B cell (primary cell): Measurements from ENCODE around the gene KRT37. TPM values are rescaled to one million over a fixed set of nuclear protein-coding genes. Genes with fewer than 3 reads are reported as not detected.

ENCODE experiments used
- ATAC-seq: fragments of 200-7000 bp; cut with Tn5 transposase; one replicate; pipeline ENCODE4 v1.10.0; 2021; ENCODE audit warnings: low read depth, mild to moderate bottlenecking, moderate number of reproducible peaks, moderate library complexity
- CTCF ChIA-PET: fragments of 350-600 bp; sonication (Branson Sonifier 250); formaldehyde crosslinking; loops from one replicate; lab custom pipeline; 2021; ENCODE audit warnings: antibody characterized with exemption, inconsistent platforms; lab: Charles Lee
- POLR2A ChIA-PET: fragments of 350-600 bp; sonication (Branson Sonifier 250); formaldehyde crosslinking; loops from one replicate; lab custom pipeline; 2021; ENCODE audit warnings: antibody characterized with exemption; lab: Charles Lee
- DNase-seq: peaks from one replicate; pipeline ENCODE4 v3.0.0; 2013
- H2AFZ ChIP-seq: 2 replicates; pipeline ENCODE4 v1.6.1; 2012; ENCODE audit warnings: mild to moderate bottlenecking, low read depth, low read length; ENCODE audit not compliant: insufficient read depth, poor library complexity, severe bottlenecking
- H3K27ac ChIP-seq, 2 donors: 1 replicate in 1 of 2; 2 replicates in 1 of 2; pipeline ENCODE4 v1.5.1; 2012 to 2013; ENCODE audit warnings: low read length in 2 of 2, mild to moderate bottlenecking in 2 of 2, moderate library complexity in 1 of 2
- H3K27me3 ChIP-seq, 4 experiments: fragments of 200-600 bp in 1 of 4; sonication (generic) in 1 of 4; replicated peaks in 1 of 4; 1 replicate in 2 of 4; 2 replicates in 2 of 4; pipeline versions ENCODE4 v1.6.1 to v1.7.0; 2013 to 2016; ENCODE audit warnings: low read length in 3 of 4, mild to moderate bottlenecking in 2 of 4, mixed read lengths in 1 of 4, moderate library complexity in 1 of 4; ENCODE audit not compliant: insufficient read depth in 4 of 4, control insufficient read depth in 3 of 4; ENCODE audit errors: control extremely low read depth in 1 of 4
- H3K36me3 ChIP-seq, 2 experiments: replicated peaks in 1 of 2; 1 replicate in 1 of 2; 2 replicates in 1 of 2; pipeline versions ENCODE4 v1.6.1 to v1.7.1; 2013; ENCODE audit warnings: low read length in 1 of 2; ENCODE audit not compliant: insufficient read depth in 2 of 2, control insufficient read depth in 1 of 2; ENCODE audit errors: control extremely low read depth in 1 of 2, extremely low read depth in 1 of 2
- H3K4me1 ChIP-seq, 2 donors: fragments of 200-600 bp in 1 of 2; sonication (generic) in 1 of 2; 1 replicate in 1 of 2; 2 replicates in 1 of 2; pipeline versions ENCODE4 v1.5.1 to v1.6.1; 2013 to 2017; ENCODE audit warnings: low read length in 2 of 2; ENCODE audit not compliant: control insufficient read depth in 2 of 2, insufficient read depth in 2 of 2
- H3K4me2 ChIP-seq: replicated peaks from 2 replicates; pipeline ENCODE3; 2012; ENCODE audit warnings: mild to moderate bottlenecking, low read depth, low read length; ENCODE audit not compliant: poor library complexity, severe bottlenecking
- H3K4me3 ChIP-seq, 5 experiments: fragments of 200-600 bp in 1 of 5; sonication (generic) in 1 of 5; 1 replicate in 3 of 5; 2 replicates in 2 of 5; pipeline versions ENCODE4 v1.5.1 to v1.7.0; 2011 to 2016; ENCODE audit warnings: low read length in 4 of 5, mild to moderate bottlenecking in 4 of 5, low read depth in 2 of 5, control low read depth in 1 of 5, moderate library complexity in 1 of 5; ENCODE audit not compliant: insufficient read depth in 1 of 5; ENCODE audit errors: control extremely low read depth in 1 of 5, extremely low read depth in 1 of 5
- H3K79me2 ChIP-seq: fragments of 200-600 bp; sonication (generic); one replicate; pipeline ENCODE4 v1.6.0; 2016; ENCODE audit warnings: low read length; ENCODE audit not compliant: control insufficient read depth, insufficient read depth
- H3K9ac ChIP-seq: fragments of 200-600 bp; sonication (generic); 2 replicates; pipeline ENCODE4 v1.6.1; 2017; ENCODE audit warnings: mild to moderate bottlenecking, low read length, moderate library complexity
- H3K9me3 ChIP-seq, 3 donors: one replicate each; pipeline versions ENCODE4 v1.6.1 to v1.7.1; 2013; ENCODE audit warnings: low read length in 2 of 3; ENCODE audit not compliant: control insufficient read depth in 2 of 3, insufficient read depth in 1 of 3; ENCODE audit errors: control extremely low read depth in 1 of 3
- H4K20me1 ChIP-seq: 2 replicates; pipeline ENCODE4 v1.6.0; 2012; ENCODE audit warnings: mild to moderate bottlenecking, low read length; ENCODE audit not compliant: insufficient read depth, control insufficient read depth, poor library complexity, severe bottlenecking
- H3K27ac Mint-ChIP-seq: one replicate; pipeline ENCODE4 v1.8.0; 2021; ENCODE audit warnings: mixed read lengths
- H3K27me3 Mint-ChIP-seq: one replicate; pipeline ENCODE4 v1.8.0; 2021; ENCODE audit warnings: mixed read lengths
- H3K4me1 Mint-ChIP-seq: one replicate; pipeline ENCODE4 v1.8.0; 2021; ENCODE audit warnings: mixed read lengths
- H3K4me3 Mint-ChIP-seq: one replicate; pipeline ENCODE4 v1.8.0; 2021; ENCODE audit warnings: mixed read lengths
- H3K9me3 Mint-ChIP-seq: one replicate; pipeline ENCODE4 v1.8.0; 2022; ENCODE audit warnings: mixed read lengths; ENCODE audit not compliant: insufficient read depth
- CTCF ChIP-seq: fragments of 200-600 bp; IDR thresholded peaks from one replicate; pipeline ENCODE4 v1.8.0; 2022; ENCODE audit warnings: antibody characterized with exemption, mild to moderate bottlenecking
- EZH2 ChIP-seq: IDR thresholded peaks from 2 replicates; pipeline ENCODE4 v1.6.1; 2012; ENCODE audit warnings: borderline replicate concordance, low read depth, mild to moderate bottlenecking, moderate library complexity, low read length; ENCODE audit not compliant: insufficient read depth, poor library complexity, severe bottlenecking
- WGBS: methylation state at CpG from one replicate; pipeline ENCODE4 v1.1.5; 2013; ENCODE audit warnings: missing lambda C conversion rate; ENCODE audit not compliant: insufficient coverage; 5-methylcytosine and 5-hydroxymethylcytosine counted together
- intact Hi-C: fragments of 100-400 bp; cut with micrococcal nuclease; formaldehyde crosslinking; loops from one replicate; pipeline ENCODE4 v1.10.0; 2022
- polyA plus RNA-seq: library from polyadenylated mRNA; depleted of rRNA; stranded (reverse); fragments of >200 nt; gene quantifications from 2 replicates; pipeline ENCODE4 v1.2.3, GENCODE V29; 2012
- total RNA-seq, 2 donors: library from RNA; stranded (reverse); fragments of 120-200 nt in 1 of 2; gene quantifications; 1 replicate in 1 of 2; 2 replicates in 1 of 2; pipeline versions ENCODE4 v1.2.3 to v1.2.4, GENCODE V29; 2013 to 2022

The KRT37 gene
- total and polyA plus RNA-seq, 2 donors (not counting 1 experiment from before 2014, with no cell fraction given) = not detected

- TF ChIP-seq EZH2 (no peak), CTCF (no peak)
- CTCF ChIA-PET = no interaction called here
- no peak within 1 kb of the TSS for H3K4me3 Mint-ChIP-seq
- DNase-seq (no peak), ATAC-seq (no peak)
- Histone ChIP-seq H3K27me3 (peaks cover 0 to 6% (median 0%) of the 10 kb centered on the region in 4 experiments), H3K4me2 (no peak within 1 kb of the TSS), H3K9ac (no peak within 1 kb of the TSS), H2AFZ (no peak within 1 kb of the TSS), H3K79me2 (no peaks in the 10 kb centered on the region), H4K20me1 (no peaks in the 10 kb centered on the region), H3K27ac (no peak within 1 kb of the TSS), H3K4me3 (no peak within 1 kb of the TSS), H3K36me3 (no peaks in the 10 kb centered on the region), H3K9me3 (peaks cover 0 to 4% (median 0%) of the 10 kb centered on the region in 3 donors), H3K4me1 (no peaks in the 10 kb centered on the region)
- intact Hi-C loops = no loop called here
- no peaks in the 10 kb centered on the region for H3K4me1 Mint-ChIP-seq
- no peaks in the 10 kb centered on the region for H3K9me3 Mint-ChIP-seq
- WGBS = 97% methylated on average over 9 of the region's 10 CpGs
- POLR2A ChIA-PET = no interaction called here
- no peak within 1 kb of the TSS for H3K27ac Mint-ChIP-seq
- peaks cover 39% of the 10 kb centered on the region for H3K27me3 Mint-ChIP-seq
Observed at GRCh38 chr17:41440531-41441033, 16.2 kb upstream of the KRT37 start, which contains the start of gene KRT38. Gene KRT38, minus strand, starts transcription at chr17:41440983. Its CDS starts 62 bp downstream, at chr17:41440921.

- no peaks in the 10 kb centered on the region for H3K79me2 ChIP-seq
- H3K9me3 ChIP-seq = peaks cover 0 to 4% (median 0%) of the 10 kb centered on the region in 3 donors
- Mint-ChIP-seq H3K4me3 (no peak overlapping the region), H3K27ac (no peak overlapping the region), H3K9me3 (no peaks in the 10 kb centered on the region), H3K27me3 (peaks cover 36% of the 10 kb centered on the region), H3K4me1 (no peaks in the 10 kb centered on the region)
- H3K27ac ChIP-seq = no peak overlapping the region
- H4K20me1 ChIP-seq = no peaks in the 10 kb centered on the region
- H3K4me1 ChIP-seq = no peaks in the 10 kb centered on the region
- POLR2A ChIA-PET = no interaction called here
- no peak overlapping the region for H3K4me3 ChIP-seq
- 91% methylated on average over 4 of the region's 5 CpGs for WGBS
- no peak for DNase-seq
- no peak for TF ChIP-seq CTCF
- TF ChIP-seq EZH2 = no peak
- ATAC-seq = no peak
- H3K36me3 ChIP-seq = no peaks in the 10 kb centered on the region
- no peak overlapping the region for H2AFZ ChIP-seq
- H3K4me2 ChIP-seq = no peak overlapping the region
- CTCF ChIA-PET = no interaction called here
- intact Hi-C loops = no loop called here
- no peak overlapping the region for H3K9ac ChIP-seq
- H3K27me3 ChIP-seq = no peaks in the 10 kb centered on the region
Observed at GRCh38 chr17:41439375-41439774, 15.0 kb upstream of the KRT37 start.
